HG03520 (cell line): Measurements from ENCODE around the gene LCE2B.

Experiments
- ATAC-seq: cut with Tn5 transposase; IDR thresholded peaks from one replicate; pipeline ENCODE4 v1.9.1; 2021; ENCODE audit warnings: mild to moderate bottlenecking, moderate library complexity; ENCODE audit not compliant: unreplicated experiment

LCE2B gene

DNA sequence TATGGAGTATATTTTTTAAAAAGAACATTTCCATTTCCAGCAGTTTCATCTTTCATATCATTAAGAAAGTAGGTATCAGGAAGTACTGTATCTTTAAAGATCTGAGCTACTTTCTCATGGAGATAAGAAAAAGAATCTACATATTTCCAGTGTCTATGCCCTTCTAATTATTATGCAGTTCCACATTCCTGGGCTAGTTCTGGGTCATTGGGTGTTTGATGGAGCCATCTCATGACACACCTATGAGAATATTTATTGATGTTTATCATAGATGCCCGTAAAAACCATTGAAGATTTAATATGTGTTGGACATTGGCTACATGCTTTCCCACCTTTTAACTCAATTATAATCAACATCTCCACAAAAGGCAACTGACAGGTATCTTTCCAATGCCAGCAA is 43.1 kb downstream of the LCE2B start:
- no peak for ATAC-seq

DNA sequence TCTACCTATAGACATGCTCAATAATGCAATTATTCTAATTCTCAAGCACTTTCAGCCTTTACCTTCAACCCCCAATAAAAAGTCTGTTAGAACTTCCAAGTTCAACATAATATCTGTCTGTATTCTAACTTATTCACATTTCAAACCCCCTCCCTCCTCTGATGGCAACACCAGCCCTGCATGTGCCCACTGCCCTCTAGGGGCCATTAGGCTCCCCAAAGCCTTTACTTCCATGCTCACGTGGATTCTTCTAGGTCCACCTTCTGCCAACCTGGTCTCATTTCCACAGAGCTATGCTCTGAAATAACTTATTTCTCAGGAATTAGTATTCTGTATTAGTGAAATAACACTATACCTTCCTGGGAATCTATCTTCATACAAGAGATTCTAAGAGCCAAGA is 49.7 kb downstream of the LCE2B start:
- ATAC-seq: no peak
